ENCODE measurements around the gene ZBTB16.

Gene ZBTB16

DNA sequence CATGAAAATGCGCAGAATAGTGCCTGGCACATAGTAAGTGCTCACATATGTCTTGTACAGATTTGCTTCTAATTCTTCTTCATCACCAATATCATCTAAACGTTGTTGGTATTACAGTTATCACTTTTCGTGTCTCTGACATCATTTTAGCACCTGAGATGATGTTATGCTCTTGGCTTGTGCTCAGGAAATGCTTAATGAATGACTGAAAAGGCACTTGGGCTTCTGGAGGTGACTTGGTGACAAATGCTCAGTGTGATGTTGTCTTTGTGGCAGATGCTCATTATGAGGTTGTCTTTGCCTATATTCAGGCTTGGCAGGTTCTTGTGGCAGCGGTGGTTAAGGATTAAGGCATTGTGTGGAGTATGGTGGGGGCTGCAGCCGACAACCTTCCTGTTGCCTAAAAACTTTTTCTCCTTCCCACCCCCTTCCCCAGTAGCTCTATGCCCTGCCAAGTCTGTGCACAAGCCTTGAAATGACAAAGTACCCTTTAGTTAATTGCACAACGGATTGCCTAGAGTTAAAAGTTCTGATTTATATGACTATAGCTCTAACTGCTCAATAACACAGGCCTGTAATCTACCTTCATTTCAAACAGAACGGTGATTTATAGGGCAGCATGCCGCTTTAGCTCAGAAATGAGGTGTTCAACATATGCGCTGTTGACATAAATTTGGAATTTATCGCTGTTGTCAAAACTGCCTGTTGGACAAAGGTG, 82.5 kb downstream of the ZBTB16 start:
- H3K4me1 ChIP-seq (ENCODE audit: control insufficient read depth, insufficient read depth, low read length) = peaks cover 6% of the 10 kb centered on the region; the same call in 1 of the 2 replicates
- H3K9me3 ChIP-seq (ENCODE audit: control insufficient read depth, insufficient read depth, low read depth, low read length) = no peaks in the 10 kb centered on the region
- ChIA-PET POLR2A (no interaction called here), CTCF (no interaction called here)
- H3K36me3 ChIP-seq (ENCODE audit: control insufficient read depth in 2 of 2, insufficient read depth in 1 of 2, low read length in 2 of 2) = no peaks in the 10 kb centered on the region
- no peak overlapping the region for H3K27ac ChIP-seq (ENCODE audit: extremely low read depth, low read depth, low read length)
- H3K4me3 ChIP-seq (ENCODE audit: low read depth, low read length) = no peak overlapping the region
- no peak for TF ChIP-seq KLF10 (tag by site-specific recombination; IDR thresholded peaks at IDR 0.05)
- TF ChIP-seq ZNF132 (tag by site-specific recombination; IDR thresholded peaks at IDR 0.05; ENCODE audit: borderline replicate concordance) = no peak
- TF ChIP-seq ZNF221 (tag by site-specific recombination; IDR thresholded peaks at IDR 0.05; ENCODE audit: borderline replicate concordance) = no peak
- no peak for TF ChIP-seq MZF1 (tag by site-specific recombination; IDR thresholded peaks at IDR 0.05; ENCODE audit: borderline replicate concordance)
- no peak for TF ChIP-seq ZNF23 (tag by site-specific recombination; IDR thresholded peaks at IDR 0.05; ENCODE audit: borderline replicate concordance)
- 0 out of 2 replicates have a peak, but pooled peaks have one; percentile 23 for TF ChIP-seq ZBTB8A (tag by site-specific recombination; IDR thresholded peaks at IDR 0.05)
- no peak for TF ChIP-seq ZFP3 (tag by site-specific recombination; IDR thresholded peaks at IDR 0.05; ENCODE audit: low read depth)
- peak; percentile 96 for TF ChIP-seq SP7 (tag by site-specific recombination; IDR thresholded peaks at IDR 0.05)
- no peak for TF ChIP-seq ZNF654 (tag by site-specific recombination; IDR thresholded peaks at IDR 0.05; ENCODE audit: low read depth)
- TF ChIP-seq ZBTB48 (tag by site-specific recombination; IDR thresholded peaks at IDR 0.05) = no peak
- TF ChIP-seq MEIS1 (CRISPR knock-in tag; IDR thresholded peaks at IDR 0.05; ENCODE audit: borderline replicate concordance) = no peak
- no peak for TF ChIP-seq ZXDB (tag by site-specific recombination; IDR thresholded peaks at IDR 0.05)
- no peak for TF ChIP-seq ZNF596 (tag by site-specific recombination; IDR thresholded peaks at IDR 0.05)
- no peak for TF ChIP-seq ZNF292 (tag by site-specific recombination; IDR thresholded peaks at IDR 0.05; ENCODE audit: borderline replicate concordance, low read depth)
- TF ChIP-seq ZNF792 (tag by site-specific recombination; IDR thresholded peaks at IDR 0.05) = no peak
- no peak for TF ChIP-seq ZNF311 (tag by site-specific recombination; IDR thresholded peaks at IDR 0.05; ENCODE audit: borderline replicate concordance)
- TF ChIP-seq, protein P1, sequence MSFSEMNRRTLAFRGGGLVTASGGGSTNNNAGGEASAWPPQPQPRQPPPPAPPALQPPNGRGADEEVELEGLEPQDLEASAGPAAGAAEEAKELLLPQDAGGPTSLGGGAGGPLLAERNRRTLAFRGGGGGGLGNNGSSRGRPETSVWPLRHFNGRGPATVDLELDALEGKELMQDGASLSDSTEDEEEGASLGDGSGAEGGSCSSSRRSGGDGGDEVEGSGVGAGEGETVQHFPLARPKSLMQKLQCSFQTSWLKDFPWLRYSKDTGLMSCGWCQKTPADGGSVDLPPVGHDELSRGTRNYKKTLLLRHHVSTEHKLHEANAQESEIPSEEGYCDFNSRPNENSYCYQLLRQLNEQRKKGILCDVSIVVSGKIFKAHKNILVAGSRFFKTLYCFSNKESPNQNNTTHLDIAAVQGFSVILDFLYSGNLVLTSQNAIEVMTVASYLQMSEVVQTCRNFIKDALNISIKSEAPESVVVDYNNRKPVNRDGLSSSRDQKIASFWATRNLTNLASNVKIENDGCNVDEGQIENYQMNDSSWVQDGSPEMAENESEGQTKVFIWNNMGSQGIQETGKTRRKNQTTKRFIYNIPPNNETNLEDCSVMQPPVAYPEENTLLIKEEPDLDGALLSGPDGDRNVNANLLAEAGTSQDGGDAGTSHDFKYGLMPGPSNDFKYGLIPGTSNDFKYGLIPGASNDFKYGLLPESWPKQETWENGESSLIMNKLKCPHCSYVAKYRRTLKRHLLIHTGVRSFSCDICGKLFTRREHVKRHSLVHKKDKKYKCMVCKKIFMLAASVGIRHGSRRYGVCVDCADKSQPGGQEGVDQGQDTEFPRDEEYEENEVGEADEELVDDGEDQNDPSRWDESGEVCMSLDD (tag by site-specific recombination; IDR thresholded peaks at IDR 0.05) = no peak
- no peak for TF ChIP-seq ZNF175 (tag by site-specific recombination; IDR thresholded peaks at IDR 0.05)
- TF ChIP-seq ZNF121 (tag by site-specific recombination; IDR thresholded peaks at IDR 0.05) = no peak
- TF ChIP-seq ZBTB7A (tag by site-specific recombination; IDR thresholded peaks at IDR 0.05; ENCODE audit: low read depth) = no peak
- TF ChIP-seq ZNF274 (IDR thresholded peaks at IDR 0.05; ENCODE audit: low read length) = no peak
- TF ChIP-seq ZNF274 (tag by site-specific recombination; IDR thresholded peaks at IDR 0.05; ENCODE audit: borderline replicate concordance) = no peak
- no peak for TF ChIP-seq ZNF473 (tag by site-specific recombination; IDR thresholded peaks at IDR 0.05)
- no peak for TF ChIP-seq KLF8 (tag by site-specific recombination; IDR thresholded peaks at IDR 0.05)
- no peak for TF ChIP-seq ZBTB26 (tag by site-specific recombination; optimal IDR thresholded peaks at IDR 0.05)
- no peak for TF ChIP-seq REPIN1 (tag by site-specific recombination; IDR thresholded peaks at IDR 0.05; ENCODE audit: low read depth)
- TF ChIP-seq KLF9 (tag by site-specific recombination; IDR thresholded peaks at IDR 0.05; ENCODE audit: low read depth) = no peak
- no peak for TF ChIP-seq ZNF354C (tag by site-specific recombination; IDR thresholded peaks at IDR 0.05; ENCODE audit: borderline replicate concordance, low read depth)
- no peak for TF ChIP-seq ZNF555 (tag by site-specific recombination; conservative IDR thresholded peaks at IDR 0.05)
- no peak for TF ChIP-seq YY2 (tag by site-specific recombination; IDR thresholded peaks at IDR 0.05)
- no peak for TF ChIP-seq ZNF777 (tag by site-specific recombination; IDR thresholded peaks at IDR 0.05; ENCODE audit: borderline replicate concordance)
- no peak for TF ChIP-seq ZFP69B (tag by site-specific recombination; IDR thresholded peaks at IDR 0.05)
- no peak for TF ChIP-seq ZNF211 (tag by site-specific recombination; IDR thresholded peaks at IDR 0.05; ENCODE audit: low read depth)
- TF ChIP-seq ZNF10 (tag by site-specific recombination; IDR thresholded peaks at IDR 0.05) = no peak
- TF ChIP-seq, protein P2, sequence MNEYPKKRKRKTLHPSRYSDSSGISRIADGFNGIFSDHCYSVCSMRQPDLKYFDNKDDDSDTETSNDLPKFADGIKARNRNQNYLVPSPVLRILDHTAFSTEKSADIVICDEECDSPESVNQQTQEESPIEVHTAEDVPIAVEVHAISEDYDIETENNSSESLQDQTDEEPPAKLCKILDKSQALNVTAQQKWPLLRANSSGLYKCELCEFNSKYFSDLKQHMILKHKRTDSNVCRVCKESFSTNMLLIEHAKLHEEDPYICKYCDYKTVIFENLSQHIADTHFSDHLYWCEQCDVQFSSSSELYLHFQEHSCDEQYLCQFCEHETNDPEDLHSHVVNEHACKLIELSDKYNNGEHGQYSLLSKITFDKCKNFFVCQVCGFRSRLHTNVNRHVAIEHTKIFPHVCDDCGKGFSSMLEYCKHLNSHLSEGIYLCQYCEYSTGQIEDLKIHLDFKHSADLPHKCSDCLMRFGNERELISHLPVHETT (tag by site-specific recombination; IDR thresholded peaks at IDR 0.05) = 0 out of 2 replicates have a peak, but pooled peaks have one; percentile 25
- TF ChIP-seq ZNF350 (tag by site-specific recombination; IDR thresholded peaks at IDR 0.05) = no peak

Measured in HEK293 (cell line).